Effector memory CD8-positive, alpha-beta T cell (primary cell): ENCODE measurements around the gene PHF2.

Experiments
- ATAC-seq: fragments of 150-1000 bp; cut with Tn5 transposase; replicated peaks from 2 replicates; pipeline ENCODE4 v1.10.0; 2021; ENCODE audit warnings: mild to moderate bottlenecking, moderate library complexity
- DNase-seq, 3 experiments: peaks; one replicate each; pipeline ENCODE4 v3.0.0; 2021
- H3K27ac Mint-ChIP-seq, 2 donors: one replicate each; pipeline ENCODE4 v1.8.0; 2022; ENCODE audit warnings: mild to moderate bottlenecking in 2 of 2, mixed read lengths in 2 of 2, moderate library complexity in 2 of 2
- H3K27me3 Mint-ChIP-seq, 2 donors: one replicate each; pipeline ENCODE4 v1.8.0; 2022; ENCODE audit warnings: mixed read lengths in 2 of 2
- H3K36me3 Mint-ChIP-seq: one replicate; pipeline ENCODE4 v1.8.0; 2022; ENCODE audit warnings: mild to moderate bottlenecking, moderate library complexity, mixed read lengths; ENCODE audit not compliant: insufficient read depth
- H3K4me1 Mint-ChIP-seq, 2 donors: one replicate each; pipeline ENCODE4 v1.8.0; 2022; ENCODE audit warnings: low read depth in 2 of 2, mixed read lengths in 2 of 2
- H3K4me3 Mint-ChIP-seq, 2 donors: one replicate each; pipeline ENCODE4 v1.8.0; 2022; ENCODE audit warnings: mild to moderate bottlenecking in 2 of 2, mixed read lengths in 2 of 2, moderate library complexity in 2 of 2
- H3K9me3 Mint-ChIP-seq, 2 donors: one replicate each; pipeline ENCODE4 v1.8.0; 2022; ENCODE audit warnings: mixed read lengths in 2 of 2
- total RNA-seq, 9 experiments: gene quantifications; one replicate each; lab custom pipeline; 2026; lab: John Stamatoyannopoulos, UW

Gene PHF2
- 55.9 to 103 (median 80.1) reads per million in 9 experiments for total RNA-seq

GRCh38 chr9:93576258-93577077, at the start of gene PHF2:
Gene PHF2, plus strand, starts transcription at chr9:93576584. Its CDS starts 190 bp downstream, at chr9:93576774.
- Mint-ChIP-seq H3K4me3 (peak within 1 kb of the TSS; percentile 87), H3K4me1 (peaks cover 49 to 50% of the 10 kb centered on the region in 2 donors), H3K9me3 (no peaks in the 10 kb centered on the region), H3K27ac (peak within 1 kb of the TSS; percentile 90 to 97), H3K36me3 (peaks cover 14% of the 10 kb centered on the region), H3K27me3 (no peaks in the 10 kb centered on the region)
- DNase-seq (peak in 2 of 3 experiments; percentile 26), ATAC-seq (peak; percentile 66)

GRCh38 chr9:93531374-93531773, 45.0 kb upstream of the PHF2 start:
- Mint-ChIP-seq H3K27me3 (no peaks in the 10 kb centered on the region), H3K4me1 (peaks cover 9 to 24% of the 10 kb centered on the region in 2 donors), H3K27ac (no peak overlapping the region), H3K9me3 (no peaks in the 10 kb centered on the region), H3K36me3 (peaks cover 68% of the 10 kb centered on the region), H3K4me3 (no peak overlapping the region)
- DNase-seq (no peak), ATAC-seq (no peak)

- H3K4me1 Mint-ChIP-seq: peaks cover 9 to 16% of the 10 kb centered on the region in 2 donors
Measured at GRCh38 chr9:93532141-93532540, 44.2 kb upstream of the PHF2 start.

GRCh38 chr9:93533863-93534262, 42.5 kb upstream of the PHF2 start:
- Mint-ChIP-seq H3K9me3 (no peaks in the 10 kb centered on the region), H3K4me1 (peaks cover 9 to 13% of the 10 kb centered on the region in 2 donors), H3K4me3 (no peak overlapping the region), H3K36me3 (peaks cover 47% of the 10 kb centered on the region), H3K27ac (peak overlapping the region; percentile 27 to 85), H3K27me3 (no peaks in the 10 kb centered on the region)
- DNase-seq (no peak), ATAC-seq (no peak)

More at GRCh38 chr9:93532141-93532540, 44.2 kb upstream of the PHF2 start:
- Mint-ChIP-seq H3K36me3 (peaks cover 60% of the 10 kb centered on the region), H3K27me3 (no peaks in the 10 kb centered on the region), H3K27ac (no peak overlapping the region), H3K4me3 (no peak overlapping the region), H3K9me3 (no peaks in the 10 kb centered on the region)
- DNase-seq (no peak), ATAC-seq (no peak)

GRCh38 chr9:93536167-93536566, 40.2 kb upstream of the PHF2 start:
- DNase-seq (no peak), ATAC-seq (no peak)
- peaks cover 12 to 17% of the 10 kb centered on the region in 2 donors for H3K4me1 Mint-ChIP-seq
- no peak overlapping the region for H3K4me3 Mint-ChIP-seq
- H3K9me3 Mint-ChIP-seq: no peaks in the 10 kb centered on the region
- H3K36me3 Mint-ChIP-seq: peaks cover 32% of the 10 kb centered on the region
- H3K27me3 Mint-ChIP-seq: no peaks in the 10 kb centered on the region
- no peak overlapping the region for H3K27ac Mint-ChIP-seq

GRCh38 chr9:93536874-93537273, 39.5 kb upstream of the PHF2 start:
- H3K36me3 Mint-ChIP-seq: peaks cover 32% of the 10 kb centered on the region
- H3K27me3 Mint-ChIP-seq: no peaks in the 10 kb centered on the region
- ATAC-seq (no peak), DNase-seq (no peak)
- H3K27ac Mint-ChIP-seq: no peak overlapping the region
- peaks cover 12 to 18% of the 10 kb centered on the region in 2 donors for H3K4me1 Mint-ChIP-seq
- H3K4me3 Mint-ChIP-seq: no peak overlapping the region
- H3K9me3 Mint-ChIP-seq: no peaks in the 10 kb centered on the region

- H3K36me3 Mint-ChIP-seq: peaks cover 17% of the 10 kb centered on the region
- no peak overlapping the region for H3K4me3 Mint-ChIP-seq
- no peak for ATAC-seq
- H3K27me3 Mint-ChIP-seq: no peaks in the 10 kb centered on the region
- DNase-seq: no peak
- H3K4me1 Mint-ChIP-seq: peaks cover 3 to 5% of the 10 kb centered on the region in 2 donors
- H3K9me3 Mint-ChIP-seq: no peaks in the 10 kb centered on the region
- peak overlapping the region; percentile 35 to 52 for H3K27ac Mint-ChIP-seq
Measured at GRCh38 chr9:93540305-93540704, 36.1 kb upstream of the PHF2 start.

GRCh38 chr9:93541005-93541404, 35.4 kb upstream of the PHF2 start:
- Mint-ChIP-seq H3K4me3 (no peak overlapping the region), H3K4me1 (peaks cover 4 to 5% of the 10 kb centered on the region in 2 donors), H3K27me3 (no peaks in the 10 kb centered on the region), H3K36me3 (peaks cover 19% of the 10 kb centered on the region), H3K9me3 (no peaks in the 10 kb centered on the region), H3K27ac (no peak overlapping the region)
- no peak for DNase-seq
- no peak for ATAC-seq

- H3K27me3 Mint-ChIP-seq: no peaks in the 10 kb centered on the region
- H3K27ac Mint-ChIP-seq: no peak overlapping the region
- ATAC-seq (no peak), DNase-seq (no peak)
- H3K4me1 Mint-ChIP-seq: peaks cover 5 to 7% of the 10 kb centered on the region in 2 donors
- peaks cover 25% of the 10 kb centered on the region for H3K36me3 Mint-ChIP-seq
- no peaks in the 10 kb centered on the region for H3K9me3 Mint-ChIP-seq
- H3K4me3 Mint-ChIP-seq: no peak overlapping the region
Measured at GRCh38 chr9:93541581-93542349, 34.6 kb upstream of the PHF2 start.

- Mint-ChIP-seq H3K27me3 (no peaks in the 10 kb centered on the region), H3K4me1 (peaks cover 8 to 10% of the 10 kb centered on the region in 2 donors), H3K36me3 (peaks cover 35% of the 10 kb centered on the region), H3K4me3 (no peak overlapping the region), H3K27ac (no peak overlapping the region), H3K9me3 (no peaks in the 10 kb centered on the region)
- DNase-seq: no peak
- ATAC-seq: no peak
Measured at GRCh38 chr9:93543117-93543516, 33.3 kb upstream of the PHF2 start.

GRCh38 chr9:93546356-93546755, 30.0 kb upstream of the PHF2 start:
- H3K27me3 Mint-ChIP-seq: no peaks in the 10 kb centered on the region
- peak overlapping the region in 1 of 2 donors; percentile 84 for H3K27ac Mint-ChIP-seq
- no peak for DNase-seq
- peaks cover 5 to 7% of the 10 kb centered on the region in 2 donors for H3K4me1 Mint-ChIP-seq
- H3K36me3 Mint-ChIP-seq: peaks cover 41% of the 10 kb centered on the region
- H3K4me3 Mint-ChIP-seq: no peak overlapping the region
- no peaks in the 10 kb centered on the region for H3K9me3 Mint-ChIP-seq
- ATAC-seq: no peak

GRCh38 chr9:93549611-93550010, 26.8 kb upstream of the PHF2 start:
- Mint-ChIP-seq H3K36me3 (peaks cover 54% of the 10 kb centered on the region), H3K27me3 (no peaks in the 10 kb centered on the region), H3K27ac (no peak overlapping the region), H3K4me3 (no peak overlapping the region), H3K4me1 (peaks cover 7 to 11% of the 10 kb centered on the region in 2 donors), H3K9me3 (no peaks in the 10 kb centered on the region)
- ATAC-seq: no peak
- no peak for DNase-seq

GRCh38 chr9:93552923-93553322, 23.5 kb upstream of the PHF2 start:
- Mint-ChIP-seq H3K27me3 (no peaks in the 10 kb centered on the region), H3K36me3 (peaks cover 61% of the 10 kb centered on the region), H3K27ac (peak overlapping the region; percentile 41 to 53), H3K4me3 (no peak overlapping the region), H3K9me3 (no peaks in the 10 kb centered on the region), H3K4me1 (peaks cover 2 to 6% of the 10 kb centered on the region in 2 donors)
- DNase-seq: no peak
- no peak for ATAC-seq
